HG02623 (cell line): ENCODE measurements around the gene KRTAP23-1.

Experiments used
- ATAC-seq: cut with Tn5 transposase; IDR thresholded peaks from one replicate; pipeline ENCODE4 v1.9.1; 2021; ENCODE audit warnings: moderate library complexity; ENCODE audit not compliant: unreplicated experiment

Gene KRTAP23-1, protein sequence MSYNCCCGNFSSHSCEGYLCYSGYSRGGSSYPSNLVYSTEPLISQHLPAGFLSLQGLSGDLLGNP

DNA sequence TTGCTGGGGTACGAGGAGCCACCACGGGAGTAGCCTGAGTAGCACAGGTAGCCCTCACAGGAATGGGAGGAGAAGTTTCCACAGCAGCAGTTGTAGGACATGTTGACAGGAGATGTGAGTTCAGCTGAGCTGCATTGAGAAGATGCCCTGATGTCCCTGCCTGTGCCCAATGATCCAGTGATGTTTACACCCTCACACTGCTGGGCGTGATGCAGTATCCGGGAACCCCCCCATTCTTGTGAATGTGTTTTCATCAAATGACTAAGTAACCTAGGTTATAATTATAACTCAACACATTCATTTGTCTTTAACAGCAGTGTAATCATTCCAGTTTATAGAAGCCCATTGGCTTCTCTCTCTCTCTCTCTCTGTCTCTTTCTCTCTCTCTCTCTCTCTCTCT, at the start of gene KRTAP23-1:
KRTAP23-1 (minus strand) TSS at position 101 of the 400 bp plus-strand sequence; CDS start at position 101, 0 bp downstream.
- no peak for ATAC-seq

DNA sequence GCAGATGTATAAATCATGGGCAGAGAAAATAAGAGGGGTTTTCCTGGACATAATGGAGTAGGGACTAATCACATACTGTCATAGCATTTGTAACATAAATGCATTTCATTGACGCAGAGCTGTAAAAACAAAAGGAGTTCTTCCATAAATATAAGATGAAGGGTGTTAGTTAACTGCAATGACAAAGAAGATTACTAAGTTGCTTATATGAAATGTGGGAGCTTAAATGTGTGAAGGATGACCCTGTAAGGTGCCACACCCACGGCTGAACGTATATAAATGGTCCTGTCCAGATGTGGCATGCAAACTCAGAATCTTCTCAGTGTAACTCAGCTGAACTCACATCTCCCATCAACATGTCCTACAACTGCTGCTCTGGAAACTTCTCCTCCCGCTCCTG, 47.3 kb upstream of the KRTAP23-1 start, which contains the start of gene KRTAP13-1:
KRTAP13-1 (plus strand) TSS at position 301 of the 400 bp plus-strand sequence; CDS start at position 357, 56 bp downstream.
- ATAC-seq: no peak

DNA sequence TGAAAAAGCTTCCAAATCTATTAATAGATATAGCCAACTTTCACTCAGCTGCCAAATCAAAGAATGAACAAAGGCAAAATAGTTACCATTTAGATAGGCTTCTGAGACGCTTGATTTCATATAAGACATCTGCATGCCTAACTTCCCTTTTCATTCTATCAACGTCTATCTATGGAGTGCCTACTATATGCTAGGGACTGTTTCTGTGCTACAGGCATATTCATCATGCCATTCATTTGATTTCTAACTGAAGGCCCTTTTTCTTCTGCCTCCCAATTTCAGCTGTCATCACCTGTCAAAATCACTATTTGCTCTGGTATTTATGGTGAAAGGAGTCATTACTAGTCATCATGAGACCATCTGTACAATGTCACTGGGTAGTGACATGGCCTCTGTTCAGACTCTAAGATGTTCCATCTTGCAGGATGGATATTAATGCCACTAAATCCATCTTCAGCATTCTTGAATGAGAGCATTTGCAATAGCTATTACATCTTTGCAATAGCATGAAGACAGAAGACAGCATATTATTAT, 43.2 kb upstream of the KRTAP23-1 start:
- no peak for ATAC-seq

DNA sequence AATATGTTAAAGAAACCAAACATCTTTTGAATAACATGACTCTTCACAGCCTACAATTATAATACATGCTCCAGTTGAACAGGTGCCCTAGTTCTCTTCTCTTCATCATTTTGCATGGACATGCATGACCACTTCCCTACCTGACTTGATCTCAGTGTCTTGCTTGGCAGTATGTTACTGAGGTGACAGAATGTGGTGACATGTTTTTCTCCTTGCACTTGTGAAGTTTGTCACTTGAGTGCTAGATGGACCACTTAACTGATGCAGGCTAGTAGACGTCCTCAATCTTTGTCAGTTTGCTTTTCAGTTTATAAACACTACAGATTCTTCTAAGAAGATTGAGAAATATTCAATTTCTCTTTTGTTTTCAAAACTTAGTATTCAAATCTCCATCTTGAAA, 33.8 kb upstream of the KRTAP23-1 start:
- ATAC-seq: no peak

DNA sequence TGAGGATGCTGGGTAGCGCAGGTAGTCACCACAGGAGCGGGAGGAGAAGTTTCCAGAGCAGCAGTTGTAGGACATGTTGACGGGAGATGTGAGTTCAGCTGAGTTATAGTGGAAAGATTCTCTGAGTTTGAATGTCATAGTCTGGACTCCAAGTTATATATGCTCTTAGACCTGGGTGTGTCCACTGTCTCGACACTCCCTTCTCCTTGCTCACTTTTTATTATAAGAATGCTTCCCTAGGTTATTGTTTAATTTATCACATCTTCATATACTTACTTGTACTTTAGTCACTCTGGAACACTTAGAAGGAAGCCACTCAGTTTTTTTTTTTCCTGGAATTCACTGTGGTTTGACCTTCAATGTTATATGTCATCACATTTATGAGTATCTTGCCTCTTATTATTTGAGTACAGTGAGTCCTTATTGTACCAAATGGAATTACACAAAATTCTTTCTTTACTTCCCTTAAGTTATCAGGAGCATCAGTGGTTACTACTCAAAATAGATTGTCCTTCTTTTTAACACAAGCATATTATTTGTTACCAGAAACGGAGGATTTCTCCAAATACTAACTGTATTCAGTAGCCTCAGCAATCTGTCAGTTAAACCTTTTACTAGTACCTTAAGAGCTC, 23.8 kb upstream of the KRTAP23-1 start, which contains the start of gene KRTAP13-2:
KRTAP13-2 (minus strand) TSS at position 133 of the 632 bp plus-strand sequence; CDS start at position 75, 58 bp downstream.
- ATAC-seq: no peak

DNA sequence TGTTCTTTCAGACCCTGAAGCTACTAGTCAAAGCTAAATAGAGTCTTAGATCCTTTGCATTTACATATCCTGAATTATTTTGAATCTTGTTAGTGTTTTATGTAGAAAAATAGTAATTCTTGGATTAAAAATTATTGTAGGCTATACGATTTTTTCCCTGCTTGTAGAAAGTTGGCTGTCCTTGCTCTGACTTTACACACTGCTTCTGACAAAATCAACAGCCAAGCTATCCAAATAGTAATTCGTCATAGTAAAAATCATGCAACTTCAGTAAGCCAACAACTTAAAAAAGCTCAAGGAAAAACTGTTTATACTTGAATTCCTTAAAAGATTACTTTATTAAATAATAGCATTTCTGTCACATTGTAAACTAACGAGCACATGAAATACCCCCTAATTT, 7.5 kb upstream of the KRTAP23-1 start:
- ATAC-seq: no peak

DNA sequence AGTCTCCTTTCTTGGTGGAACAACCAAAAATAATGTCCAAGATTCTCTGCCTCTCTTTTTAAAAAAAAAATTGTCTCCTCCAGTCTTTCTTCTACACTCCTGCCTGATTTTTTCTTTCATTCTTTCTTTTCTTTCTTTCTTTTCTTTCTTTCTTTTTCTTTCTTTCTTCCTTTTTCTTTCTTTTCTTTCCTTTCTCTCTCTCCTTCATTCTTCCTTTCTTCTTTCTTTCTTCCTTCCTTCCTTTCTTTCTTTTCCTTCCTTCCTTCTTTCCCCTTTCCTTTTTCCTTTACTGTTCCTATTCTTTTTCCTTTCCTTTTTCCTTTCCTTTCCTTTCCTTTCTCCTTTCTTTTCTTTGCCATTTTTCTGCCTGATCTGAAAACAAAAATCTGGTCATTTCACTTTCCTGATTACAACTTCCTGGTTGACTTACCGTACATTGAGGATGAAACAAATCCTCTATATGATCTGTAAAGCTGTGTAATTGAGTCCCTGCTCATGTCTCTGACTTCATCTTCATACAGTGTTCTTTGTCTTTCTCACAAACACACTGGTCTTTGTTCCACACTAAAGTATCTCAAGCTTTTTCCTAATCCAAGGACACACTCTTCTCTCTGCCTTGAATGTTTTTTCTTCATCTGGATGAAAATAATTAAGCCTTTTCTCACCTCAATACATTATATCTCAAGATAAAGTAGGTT, 6.1 kb upstream of the KRTAP23-1 start:
- no peak for ATAC-seq

DNA sequence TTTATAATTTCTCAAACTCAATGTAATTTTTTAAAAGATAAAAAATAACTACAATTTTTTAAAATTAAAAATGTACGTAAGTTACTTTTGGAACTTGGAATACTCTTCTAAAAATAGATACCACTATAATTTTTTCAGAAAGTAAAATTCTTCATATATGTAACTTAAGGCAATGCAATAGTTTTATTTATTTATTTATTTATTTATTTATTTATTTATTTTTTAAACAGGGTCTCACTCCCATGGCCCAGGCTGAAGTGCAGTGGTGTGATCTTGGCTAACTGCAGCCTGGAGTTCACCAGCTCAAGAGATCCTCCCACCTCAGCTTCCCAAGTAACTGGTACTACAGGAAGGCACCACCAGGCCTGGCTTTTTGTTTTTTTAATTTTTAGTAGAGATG, 3.1 kb upstream of the KRTAP23-1 start:
- no peak for ATAC-seq

DNA sequence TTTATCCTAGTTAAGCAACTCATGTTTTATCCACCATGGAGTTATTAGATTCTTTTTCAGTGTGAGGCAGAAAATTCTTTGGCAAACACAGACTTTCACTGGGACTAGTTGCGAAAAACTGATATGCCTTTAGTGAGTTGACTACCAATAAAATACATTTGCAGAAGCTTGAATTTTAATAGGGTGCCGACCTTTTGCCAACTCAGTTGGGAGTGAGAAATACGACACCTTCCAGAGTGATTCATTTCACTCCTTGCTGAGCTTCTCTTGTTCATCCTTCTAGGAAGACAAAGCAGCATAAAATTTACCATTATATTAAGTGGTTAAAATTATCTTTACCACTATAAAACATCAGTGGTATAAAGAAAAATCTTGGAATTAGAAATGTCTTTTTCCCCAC, 1.2 kb upstream of the KRTAP23-1 start:
- no peak for ATAC-seq

DNA sequence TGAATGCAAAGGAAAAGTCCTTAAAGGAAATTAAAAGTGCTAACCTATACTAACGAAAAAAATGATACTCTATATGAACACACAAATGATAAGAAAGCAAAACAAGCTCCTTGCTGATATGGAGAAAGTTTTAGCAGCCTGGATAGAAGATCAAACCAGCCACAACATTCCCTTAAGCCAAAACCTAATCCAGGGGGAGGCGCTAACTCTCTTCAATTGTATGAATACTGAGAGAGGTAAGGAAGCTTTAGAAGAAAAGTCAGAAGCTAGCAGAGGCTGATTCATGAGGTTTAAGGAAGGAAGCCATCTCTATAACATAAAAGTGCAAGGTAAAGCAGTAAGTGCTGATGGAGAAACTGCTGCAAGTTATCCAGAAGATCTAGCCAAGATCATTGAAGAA, 3.4 kb downstream of the KRTAP23-1 start:
- no peak for ATAC-seq

DNA sequence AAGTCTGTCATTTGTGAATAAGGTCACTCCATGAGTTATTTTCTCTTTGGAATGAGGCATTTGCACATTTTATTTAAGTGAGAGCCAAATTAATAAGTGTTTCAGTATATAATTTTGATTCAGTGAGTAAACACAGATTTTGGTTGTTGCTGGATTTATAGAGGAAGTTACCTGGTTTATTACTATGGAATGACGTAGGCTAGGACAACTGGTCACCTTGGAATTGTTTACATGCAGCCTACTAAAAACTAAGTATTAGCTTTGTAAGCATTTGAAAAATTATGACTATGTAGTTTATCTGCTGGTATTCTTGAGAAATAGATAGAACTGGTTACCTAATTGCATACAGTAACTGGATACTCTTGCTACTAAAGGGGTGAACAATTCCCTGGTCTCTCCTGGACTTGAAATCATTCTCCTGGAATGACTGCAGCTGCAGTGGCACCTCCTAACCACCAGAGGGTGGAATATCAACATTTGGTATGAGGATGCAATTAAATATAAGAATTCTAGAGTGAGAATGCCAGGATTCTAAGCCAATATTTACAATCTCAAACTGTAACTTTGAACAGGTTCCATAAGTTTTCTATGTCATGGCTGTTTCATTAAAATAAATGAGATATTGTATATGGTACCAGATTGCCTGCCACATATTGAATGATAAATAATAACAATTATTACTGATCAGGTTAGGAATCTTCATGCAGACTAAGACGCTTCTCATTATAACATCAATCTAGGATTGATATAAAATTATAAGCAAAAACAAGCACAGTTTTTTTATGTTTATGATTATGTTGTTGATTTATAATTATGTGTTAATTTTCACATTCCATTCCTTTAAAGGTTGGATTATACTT, 7.5 kb downstream of the KRTAP23-1 start:
- ATAC-seq: no peak

DNA sequence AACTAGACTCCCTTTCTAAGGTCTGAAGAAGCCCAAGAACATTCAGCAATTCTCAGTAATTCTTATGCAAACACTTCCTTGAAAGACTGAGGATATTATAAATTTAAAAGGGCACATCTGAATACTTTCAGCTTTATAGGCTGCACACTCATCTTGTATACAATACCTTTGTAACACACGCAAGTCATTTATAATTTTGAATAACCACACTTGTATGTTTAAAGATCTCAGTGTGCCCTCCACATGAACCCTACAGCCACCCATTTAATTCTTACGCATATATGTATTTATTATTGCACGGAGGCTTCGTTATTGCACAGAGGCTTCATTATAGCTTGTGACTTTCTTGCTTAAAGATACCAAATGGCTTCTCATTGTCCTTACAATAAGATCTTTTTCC, 9.7 kb downstream of the KRTAP23-1 start:
- ATAC-seq: no peak

DNA sequence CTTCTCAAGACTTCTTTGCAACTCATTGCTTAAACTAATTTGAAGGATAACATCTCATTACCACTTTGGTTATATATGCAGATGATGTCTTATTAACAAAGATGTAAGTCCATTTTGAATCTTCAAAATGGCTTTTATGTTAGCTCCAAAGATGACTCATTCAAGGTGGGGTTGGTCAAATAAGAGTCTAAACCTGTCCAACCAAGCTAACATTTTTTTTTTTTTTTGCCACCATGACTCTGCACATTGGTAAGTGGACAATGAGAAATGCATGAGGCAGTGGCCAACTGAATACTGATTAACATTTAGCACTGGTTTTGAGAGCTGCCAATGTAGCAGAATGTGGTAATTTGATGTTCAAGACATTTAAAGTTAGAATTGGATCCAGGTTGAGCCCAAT, 10.6 kb downstream of the KRTAP23-1 start:
- no peak for ATAC-seq

DNA sequence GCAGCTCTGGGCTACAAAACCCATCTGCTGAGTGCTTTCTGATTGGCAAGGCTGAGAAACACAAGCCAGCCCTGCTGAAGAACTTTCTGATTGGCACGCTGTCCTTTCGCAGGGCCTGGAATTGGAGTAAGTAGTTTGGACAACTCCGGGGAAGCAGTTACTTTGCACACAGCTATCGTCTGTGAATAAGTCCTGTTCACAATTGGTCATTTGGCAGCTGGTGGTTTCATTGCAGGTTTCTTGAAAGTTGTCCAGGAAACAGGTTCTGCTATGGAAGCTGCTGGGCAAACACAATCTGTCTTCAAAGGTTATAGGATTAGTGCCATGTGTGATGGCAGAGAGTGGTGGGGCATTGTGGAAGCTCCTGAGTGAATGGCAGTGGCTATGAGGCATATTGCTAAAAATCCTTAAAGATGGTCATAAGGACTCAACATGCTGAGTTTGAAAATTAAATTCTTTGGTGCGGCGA, 11.1 kb downstream of the KRTAP23-1 start, which contains the start of gene KRTAP27-1:
KRTAP27-1 (minus strand) TSS at position 419 of the 469 bp plus-strand sequence; CDS start at position 393, 26 bp downstream.
- ATAC-seq: no peak

DNA sequence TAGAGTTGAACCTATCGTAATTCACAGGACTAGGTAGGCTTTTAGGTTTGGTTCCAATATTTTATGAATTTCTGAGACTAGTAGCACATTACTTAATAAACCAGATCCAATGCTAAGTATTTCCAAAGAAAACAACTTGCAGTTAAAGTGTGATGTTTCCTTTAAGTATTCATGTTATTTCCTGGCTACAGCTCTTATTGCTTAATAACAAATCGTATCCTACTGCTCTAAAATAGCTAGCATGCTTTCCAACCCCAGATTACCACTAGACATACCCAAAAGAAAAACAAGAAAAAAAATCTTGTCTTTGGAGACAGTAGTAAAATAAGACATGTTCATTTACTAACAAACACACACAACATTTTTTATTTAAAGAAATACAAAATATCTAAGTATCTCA, 11.8 kb downstream of the KRTAP23-1 start:
- ATAC-seq: no peak

DNA sequence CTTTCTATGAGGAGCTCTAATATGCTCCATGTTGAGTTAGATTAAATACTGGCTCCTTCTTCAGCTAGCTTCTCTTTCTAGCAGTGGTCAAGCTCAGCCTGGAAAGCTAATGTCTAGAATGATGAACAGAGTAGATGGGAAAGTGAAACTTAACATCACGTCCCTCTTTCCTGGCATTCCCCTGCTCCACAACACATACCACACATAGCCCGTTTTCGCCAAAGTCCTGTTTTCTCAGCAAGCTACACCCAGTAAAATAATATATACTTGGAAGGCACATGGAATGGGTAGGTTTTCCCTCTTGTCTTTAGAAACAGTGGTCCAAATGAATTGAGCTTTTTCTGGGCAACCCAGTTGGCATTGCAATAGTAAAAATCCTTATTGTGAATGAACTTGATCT, 14.7 kb downstream of the KRTAP23-1 start:
- no peak for ATAC-seq

DNA sequence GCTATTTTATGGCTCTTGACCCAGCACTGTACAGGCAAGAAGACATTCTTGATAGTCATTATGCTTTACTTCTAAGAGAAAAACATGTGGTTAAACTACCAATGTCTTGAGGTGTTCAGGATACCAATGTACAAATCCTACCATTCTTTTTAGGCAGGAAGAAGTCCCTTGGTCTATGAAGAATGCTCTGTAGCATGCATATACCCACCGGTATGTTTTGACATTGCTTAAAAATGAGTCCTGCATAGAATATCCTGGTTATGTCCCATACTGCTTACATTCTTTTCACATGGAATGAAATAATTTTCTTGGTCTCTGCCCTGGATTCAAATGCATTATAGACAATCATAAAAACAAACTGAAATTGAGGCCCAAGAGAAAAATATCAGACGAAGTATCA, 15.7 kb downstream of the KRTAP23-1 start:
- no peak for ATAC-seq

DNA sequence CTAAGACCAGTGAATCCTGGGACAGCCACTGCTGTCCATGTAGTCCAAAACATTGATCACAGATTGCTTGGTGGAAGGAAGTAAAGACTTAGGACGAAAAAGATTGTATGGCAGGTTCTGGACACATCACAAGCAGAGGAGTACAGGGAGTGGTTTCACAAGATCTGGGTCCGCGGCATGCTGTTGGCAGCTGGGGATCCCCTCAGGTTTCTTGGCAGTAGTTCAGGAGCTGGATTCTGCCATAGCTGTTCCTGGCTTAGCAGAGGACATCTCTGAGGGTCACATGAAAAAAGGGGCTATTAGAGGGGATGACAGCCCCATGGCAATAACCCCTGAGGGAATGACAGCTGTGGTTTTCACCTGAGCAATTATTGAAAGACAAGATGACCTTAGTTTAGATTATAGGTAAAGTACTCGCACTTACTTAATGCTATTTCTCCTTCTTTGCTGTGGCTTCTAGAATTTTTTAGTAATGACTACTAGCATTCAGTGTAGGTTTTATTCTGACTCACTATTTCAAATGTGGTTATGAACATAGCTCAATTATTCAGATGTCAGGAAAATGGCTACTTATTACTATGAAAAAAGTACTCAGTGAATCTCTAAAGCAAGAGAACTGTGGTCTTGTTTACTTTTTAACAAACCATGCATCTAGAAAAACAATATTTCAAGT, 19.1 kb downstream of the KRTAP23-1 start:
- ATAC-seq: no peak

DNA sequence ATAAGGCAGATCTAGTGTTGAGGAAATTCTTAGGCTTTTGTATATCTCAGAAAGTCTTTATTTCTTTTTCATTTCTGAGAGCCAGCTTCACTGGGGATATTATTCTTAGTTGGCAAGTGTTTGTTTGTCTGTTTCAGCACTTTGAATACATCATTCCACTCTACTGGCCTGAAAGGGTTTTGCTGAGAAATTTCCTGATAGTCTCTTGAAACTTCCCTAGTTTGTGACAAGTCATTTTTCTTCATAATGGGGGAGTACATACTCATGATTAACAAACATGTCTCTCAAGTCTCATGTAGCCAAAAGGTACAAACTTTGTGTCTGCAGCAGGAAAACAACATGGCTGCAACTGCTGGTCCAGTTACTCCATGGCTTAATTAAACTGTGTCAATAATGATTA, 22.0 kb downstream of the KRTAP23-1 start:
- ATAC-seq: no peak

DNA sequence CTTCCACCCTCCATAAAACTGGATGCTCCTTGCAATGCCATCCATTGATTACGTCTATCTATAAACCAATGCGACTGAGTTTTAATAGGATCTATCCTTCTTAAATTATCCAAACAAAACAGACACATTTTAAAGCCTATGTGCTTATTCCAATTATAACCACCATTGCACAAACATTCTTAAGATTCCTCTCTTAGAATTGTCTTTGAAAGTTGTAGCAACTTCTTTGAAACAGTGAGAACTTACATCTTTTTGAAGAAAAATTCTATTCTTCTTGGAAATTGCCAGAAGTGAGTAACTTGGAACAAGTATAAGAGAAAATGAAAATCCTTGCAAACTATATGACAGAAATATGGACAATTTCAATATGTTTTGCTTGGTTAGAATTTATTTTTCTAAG, 28.2 kb downstream of the KRTAP23-1 start, which contains the start of gene KRTAP26-1:
KRTAP26-1 (minus strand) TSS at position 101 of the 400 bp plus-strand sequence. CDS start 280 bp downstream, outside the sequence.
- ATAC-seq: no peak
